NOMO-1 (cell line): ENCODE results near the gene ABLIM1.

Experiments used
- DNase-seq, 2 experiments: peaks; one replicate each; lab custom pipeline; 2025; ENCODE audit not compliant: unreplicated experiment in 2 of 2; lab: John Stamatoyannopoulos, UW

The ABLIM1 gene

DNA sequence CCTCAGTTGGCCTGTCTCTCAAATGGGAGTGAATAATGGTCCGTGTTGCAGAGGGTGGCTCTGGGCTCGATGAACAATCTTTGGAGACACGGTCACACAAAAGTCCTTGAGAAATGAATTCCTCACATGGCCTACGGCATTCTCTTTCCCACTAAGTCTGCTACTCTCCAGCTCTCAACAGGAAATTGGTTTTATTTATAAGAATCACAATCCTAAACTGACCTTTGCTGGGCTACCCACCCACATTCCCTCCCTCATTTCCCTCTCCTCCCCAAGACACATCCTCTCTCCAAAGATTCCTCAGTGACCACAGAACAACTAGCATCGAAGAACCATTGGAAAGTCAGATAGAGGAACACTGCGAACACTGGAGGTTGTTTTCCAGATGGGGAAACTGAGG lies 258.5 kb downstream of the ABLIM1 start:
- no peak for DNase-seq

DNA sequence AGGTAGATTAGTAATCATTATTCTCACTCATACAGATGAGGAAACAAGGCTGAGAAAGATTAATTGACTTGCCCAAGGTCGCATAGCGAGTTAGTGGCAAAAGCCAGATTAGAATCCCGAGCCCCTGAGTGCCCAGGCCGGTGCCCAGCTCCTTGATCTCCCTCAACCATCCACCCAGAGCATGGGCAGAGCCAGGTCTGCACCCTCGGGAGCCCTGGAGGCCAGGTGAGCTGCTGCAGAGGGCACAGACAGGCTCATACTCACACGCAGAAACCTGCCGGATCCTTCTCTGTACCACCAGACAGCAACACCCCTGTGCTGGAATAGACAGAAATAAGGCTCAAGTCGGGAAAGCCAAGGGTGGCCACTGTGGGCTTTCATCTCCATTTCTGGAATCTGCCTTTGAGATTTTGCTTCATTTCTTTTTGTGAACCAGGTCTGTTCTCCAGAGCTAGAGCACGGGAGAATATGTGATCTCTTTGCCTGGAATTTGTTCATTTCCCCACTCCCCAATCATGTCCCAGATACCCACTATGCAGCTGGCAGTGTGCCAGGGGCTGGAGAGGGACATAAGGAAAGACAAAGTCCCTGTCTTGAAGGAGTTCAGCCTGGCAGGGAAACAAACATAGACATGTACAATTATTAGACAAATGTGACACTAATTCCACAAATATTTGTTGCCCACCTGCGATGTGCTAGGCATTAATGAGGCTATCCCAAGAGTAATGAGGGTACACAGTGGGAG lies 259.3 kb downstream of the ABLIM1 start:
- DNase-seq, result no peak

DNA sequence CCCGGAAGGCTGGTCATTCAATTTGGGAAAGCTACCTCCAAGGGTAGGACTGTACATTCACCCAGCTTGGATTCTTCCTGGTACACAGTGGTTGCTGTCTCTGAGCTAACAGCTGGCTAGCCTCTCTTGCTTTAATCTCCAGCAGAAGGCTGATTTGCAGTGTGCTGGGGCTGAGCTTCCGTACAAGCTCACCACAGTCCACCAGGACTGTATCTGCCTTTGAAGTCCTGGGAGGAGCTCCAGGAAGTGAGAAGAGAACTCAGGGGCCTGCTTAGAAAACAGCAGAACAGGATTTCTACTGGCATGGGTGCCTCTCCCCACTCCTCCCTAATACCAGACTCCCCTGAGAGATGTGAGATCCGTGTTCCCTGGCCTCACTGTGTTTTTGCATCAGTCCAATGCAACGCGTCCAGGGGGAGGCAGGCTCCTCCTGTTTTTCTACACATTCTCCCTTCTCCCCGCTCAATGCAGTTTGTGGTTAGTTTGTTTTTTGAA lies 260.4 kb downstream of the ABLIM1 start:
- DNase-seq, result no peak

DNA sequence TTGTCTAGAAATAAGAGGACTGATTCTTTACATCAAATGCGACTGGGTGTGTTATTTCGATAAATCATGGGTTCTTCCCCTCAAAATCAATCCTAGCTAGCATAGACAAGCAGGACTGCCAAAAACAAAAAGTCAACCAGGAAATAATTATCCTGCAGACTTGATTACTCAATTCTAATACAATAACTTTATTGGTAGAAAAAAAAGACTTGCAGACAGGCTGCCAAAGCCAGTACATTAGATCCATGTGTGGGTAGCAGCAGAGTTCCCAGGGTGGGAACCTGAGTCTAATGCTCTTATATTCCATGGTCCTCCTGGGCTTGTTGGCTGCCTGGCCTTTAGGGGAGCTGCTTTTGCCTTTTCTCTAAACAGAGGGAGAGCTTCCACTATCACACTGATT lies 261.6 kb downstream of the ABLIM1 start:
- no peak for DNase-seq

DNA sequence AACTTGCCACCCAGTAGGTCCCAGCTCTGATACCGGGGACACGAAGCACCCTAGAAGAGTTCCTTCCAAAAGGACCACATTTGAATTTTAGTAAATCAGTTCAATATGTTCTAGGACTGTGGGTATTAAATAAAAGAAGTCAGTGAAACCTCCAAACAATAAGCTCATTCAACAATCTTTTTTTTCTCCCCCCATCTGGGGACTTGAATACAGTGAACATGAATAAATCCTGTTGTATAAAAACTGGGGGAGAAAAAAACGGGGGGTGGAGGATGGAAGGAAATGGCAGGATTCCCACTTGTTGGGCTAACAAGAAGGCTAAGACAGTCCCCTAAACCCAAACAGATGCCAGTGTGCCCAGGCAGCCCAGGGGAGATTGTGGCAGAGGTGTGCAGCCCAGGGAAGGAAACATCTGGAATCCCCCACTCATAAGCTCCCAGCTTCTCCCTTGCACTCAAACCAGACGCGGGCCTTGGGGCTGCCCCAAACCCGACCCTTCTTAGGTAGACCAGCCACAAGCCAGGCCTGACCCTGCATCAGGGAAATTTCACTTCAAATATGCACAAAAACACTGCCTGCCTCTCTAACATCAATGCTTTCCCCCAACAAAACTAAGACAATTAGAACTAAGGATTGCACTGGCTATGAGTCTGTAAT lies 262.6 kb downstream of the ABLIM1 start:
- DNase-seq, result no peak

DNA sequence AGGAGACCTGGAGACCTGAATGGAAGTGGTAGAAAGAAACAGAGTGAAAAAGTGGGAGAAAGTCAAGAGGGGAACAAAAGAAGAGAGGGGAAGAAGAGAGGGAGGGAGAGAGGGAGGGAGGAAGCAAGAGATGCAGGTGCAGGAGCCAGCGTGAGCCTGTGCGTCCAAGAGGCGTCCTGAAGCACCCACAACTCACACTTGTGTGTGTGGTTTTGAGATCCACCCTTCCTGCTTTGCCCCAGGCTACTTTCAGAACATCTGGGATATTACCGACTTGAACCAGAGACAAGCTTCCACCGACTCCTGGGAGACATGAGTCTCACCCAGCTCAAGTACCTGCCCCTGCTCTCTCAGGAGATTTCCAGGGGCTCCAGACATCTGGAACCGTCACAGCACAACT lies 263.5 kb downstream of the ABLIM1 start:
- DNase-seq, result no peak

DNA sequence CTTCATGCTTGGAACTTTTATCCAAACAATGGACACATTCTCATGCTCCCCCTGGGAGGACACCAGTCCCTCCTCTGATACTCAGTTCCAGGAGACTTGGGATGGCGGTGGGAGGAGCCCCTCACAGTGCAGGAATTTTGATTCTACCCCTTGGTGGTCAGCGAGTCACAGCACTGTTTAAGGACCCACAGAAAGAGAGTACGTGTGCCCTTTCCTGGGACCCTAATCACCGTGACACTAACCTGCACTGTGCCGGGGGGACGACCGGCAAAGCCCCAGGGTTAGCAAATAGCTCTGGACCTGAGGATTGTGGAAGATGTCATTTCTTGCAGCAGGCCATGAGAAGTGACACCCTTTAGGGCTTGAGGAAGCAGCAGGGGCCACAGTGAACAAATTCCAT lies 264.2 kb downstream of the ABLIM1 start:
- DNase-seq, result no peak

DNA sequence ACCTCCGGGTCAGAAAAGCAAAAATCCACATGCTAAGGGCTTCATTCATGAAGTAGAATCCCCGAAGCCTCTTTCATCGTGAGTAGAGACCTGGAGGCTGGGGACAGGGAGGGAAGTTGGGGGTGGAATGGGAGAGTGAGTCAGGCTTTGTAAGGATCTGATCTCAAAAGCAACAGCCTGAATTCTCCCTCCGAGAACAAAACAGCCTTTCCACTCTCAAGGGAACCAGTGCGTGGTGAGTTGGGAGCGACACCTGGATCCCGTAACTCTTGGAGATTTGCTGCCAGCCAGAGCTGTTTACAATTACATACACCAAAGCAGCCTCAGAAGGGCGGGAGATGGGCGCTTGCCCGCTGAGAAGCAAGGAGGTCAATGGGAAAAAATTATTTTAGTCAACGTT lies 264.6 kb downstream of the ABLIM1 start:
- DNase-seq, result no peak

DNA sequence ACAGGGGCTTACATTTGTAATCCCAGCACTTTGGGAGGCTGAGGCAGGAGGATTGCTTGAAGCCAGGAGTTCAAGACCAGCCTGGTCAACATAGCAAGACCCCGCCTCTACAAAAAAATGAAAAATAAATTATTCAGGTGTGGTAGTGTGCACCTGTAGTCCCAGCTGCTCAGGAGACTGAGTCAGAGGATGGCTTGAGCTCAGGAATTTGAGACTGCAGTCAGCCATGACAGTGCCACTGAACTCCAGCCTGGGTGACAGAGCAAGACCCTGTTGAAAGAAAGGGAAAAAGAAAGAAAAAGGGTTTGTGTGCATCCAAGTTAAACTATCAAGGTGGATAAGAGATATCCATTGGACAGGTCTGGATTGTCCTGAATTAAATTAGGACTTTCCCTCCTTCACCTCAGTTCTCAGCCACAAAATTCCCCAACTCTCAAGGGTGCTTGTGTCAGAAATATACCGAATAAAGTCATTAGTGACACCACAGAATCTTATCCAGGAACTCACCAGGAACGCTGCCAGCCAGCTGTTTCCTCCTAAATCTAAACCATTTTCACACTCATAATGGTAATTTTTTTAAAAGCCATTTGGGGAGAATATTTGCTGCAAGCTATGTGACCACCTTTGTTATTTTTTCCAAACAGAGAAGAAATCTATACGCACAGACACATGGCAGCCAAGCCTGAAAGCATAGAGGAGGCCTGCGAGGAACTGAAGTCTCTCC lies 265.8 kb downstream of the ABLIM1 start:
- DNase-seq, result no peak

DNA sequence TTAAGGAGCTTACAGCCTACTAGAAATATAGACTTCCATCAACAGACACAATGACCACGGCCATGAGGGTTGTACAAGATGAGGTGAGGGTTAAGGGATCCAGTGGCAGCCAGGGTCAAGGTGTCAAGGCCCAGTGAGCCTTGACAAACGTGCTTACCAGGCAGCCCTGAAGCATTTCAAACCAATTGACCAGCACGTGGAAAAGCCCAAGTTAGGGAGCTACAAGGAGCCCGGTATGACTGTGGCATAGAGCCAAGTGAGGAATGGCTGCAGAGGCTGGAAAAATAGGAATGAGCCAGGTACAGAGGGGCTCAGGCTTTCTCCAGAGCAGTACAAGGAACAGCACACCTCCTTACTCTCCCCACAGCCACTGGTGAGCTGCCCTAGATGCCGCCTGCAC lies 266.5 kb downstream of the ABLIM1 start:
- DNase-seq, result no peak

DNA sequence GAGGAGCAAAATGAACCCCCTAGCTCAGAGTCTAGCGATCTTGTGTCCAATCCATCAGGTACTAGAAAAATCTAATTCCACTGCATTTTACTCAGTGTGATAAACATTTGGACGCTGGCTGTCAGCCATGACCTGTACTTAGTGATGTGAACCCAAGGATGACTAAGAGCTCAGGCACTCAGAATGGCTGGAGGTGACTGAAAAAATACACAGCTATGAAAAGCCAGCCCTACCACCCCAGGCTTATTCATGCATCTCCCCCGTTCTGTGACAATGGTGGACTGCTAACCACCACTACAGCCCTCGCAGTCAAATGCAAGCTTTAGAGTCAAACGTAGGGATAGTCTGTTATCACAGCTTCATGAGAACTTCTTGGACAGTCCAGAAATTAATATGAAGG lies 268.6 kb downstream of the ABLIM1 start:
- no peak for DNase-seq

DNA sequence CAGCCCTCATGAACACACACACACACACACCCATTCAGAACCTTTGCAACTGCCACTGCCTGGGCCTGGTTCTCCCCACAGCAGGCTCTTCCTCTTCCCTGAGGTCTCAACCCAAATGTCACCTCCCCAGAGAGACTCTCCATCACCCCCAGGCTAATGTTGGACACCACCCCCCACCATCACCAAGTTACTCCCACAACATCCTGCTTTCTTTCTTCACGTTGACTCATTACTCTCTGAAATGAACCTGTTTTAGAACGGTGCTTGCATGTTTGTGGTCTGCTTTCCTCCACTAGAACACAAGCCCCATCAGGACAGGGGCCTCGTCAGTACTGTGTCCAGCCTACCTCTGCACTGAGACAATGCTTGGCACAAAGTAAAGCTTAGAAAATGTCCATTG lies 269.8 kb downstream of the ABLIM1 start:
- no peak for DNase-seq

DNA sequence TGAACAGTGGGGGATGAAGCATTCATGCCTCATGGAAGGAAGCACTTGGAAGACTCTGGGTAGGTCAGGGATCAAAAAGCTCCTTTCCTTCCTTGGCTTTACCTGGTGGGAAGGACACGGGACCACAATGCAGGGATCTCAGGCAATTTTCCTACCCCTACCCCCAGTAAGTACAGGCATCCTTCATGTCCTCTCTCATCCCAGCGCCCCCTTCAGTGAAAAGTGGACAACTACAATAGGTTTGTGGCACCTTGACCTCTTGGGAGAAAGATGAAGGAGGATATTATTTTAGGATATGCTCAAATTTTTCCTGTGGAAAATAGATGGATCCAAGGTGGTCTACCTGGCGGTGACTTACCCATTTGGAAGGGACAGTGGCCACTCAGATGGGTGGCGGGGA lies 270.3 kb downstream of the ABLIM1 start:
- no peak for DNase-seq

DNA sequence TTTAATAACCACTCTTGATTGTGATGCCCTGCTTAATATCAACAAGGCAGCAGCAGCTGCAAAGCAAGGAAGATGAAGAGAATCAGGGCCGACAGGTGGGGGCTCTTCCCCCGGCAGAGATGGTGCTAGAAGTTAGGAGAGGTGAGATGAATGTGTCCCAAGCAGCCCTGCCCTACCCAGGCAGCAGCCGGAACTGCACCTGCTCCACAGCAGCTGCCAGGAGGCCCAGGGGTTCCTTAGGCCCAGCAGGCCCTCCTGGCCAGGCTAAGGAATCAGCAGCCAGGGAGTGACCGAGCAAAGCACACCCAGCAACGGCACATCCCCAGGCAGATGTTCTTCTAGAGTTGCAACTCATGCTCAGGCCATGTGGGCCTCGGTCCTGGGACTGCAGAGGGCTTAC lies 271.6 kb downstream of the ABLIM1 start:
- no peak for DNase-seq

DNA sequence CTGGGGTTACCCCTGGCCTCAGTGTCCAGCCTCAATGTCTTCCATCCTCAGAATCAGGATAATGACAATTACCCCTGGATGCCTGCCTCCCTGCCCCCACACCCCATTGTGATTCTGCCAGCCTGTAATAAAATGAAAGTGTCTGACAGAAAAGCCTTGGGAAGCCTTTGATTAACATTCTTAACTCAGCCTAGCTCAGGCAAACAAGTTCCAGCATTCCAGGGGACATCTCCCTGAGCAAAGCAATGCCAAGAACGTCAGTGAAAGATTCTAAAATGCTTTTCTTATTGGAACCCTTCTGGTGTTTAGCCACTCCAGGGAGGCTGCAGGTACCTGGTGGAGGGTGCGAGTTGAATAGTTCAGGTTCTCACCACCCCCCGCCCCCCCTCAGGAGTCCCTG lies 272.5 kb downstream of the ABLIM1 start:
- DNase-seq, result no peak

DNA sequence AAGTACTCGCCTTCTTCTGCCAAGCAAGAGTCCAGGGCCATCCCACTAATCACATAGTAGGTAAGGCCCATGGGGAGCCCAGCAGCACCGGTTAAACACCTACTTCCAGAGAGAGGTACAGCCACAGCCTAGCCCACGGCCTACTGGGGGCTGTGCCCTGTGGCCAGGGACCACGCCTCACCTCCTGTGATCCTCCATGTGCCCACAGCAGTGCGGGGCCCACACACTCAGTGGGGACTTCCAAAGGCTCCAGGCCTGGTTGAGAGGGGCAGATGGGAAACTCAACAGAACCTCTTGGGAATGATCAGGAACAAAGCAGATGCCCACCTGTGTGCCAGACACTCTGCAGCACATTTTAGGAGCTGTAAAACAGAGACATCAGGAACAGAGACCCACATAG lies 273.5 kb downstream of the ABLIM1 start:
- DNase-seq, result no peak

DNA sequence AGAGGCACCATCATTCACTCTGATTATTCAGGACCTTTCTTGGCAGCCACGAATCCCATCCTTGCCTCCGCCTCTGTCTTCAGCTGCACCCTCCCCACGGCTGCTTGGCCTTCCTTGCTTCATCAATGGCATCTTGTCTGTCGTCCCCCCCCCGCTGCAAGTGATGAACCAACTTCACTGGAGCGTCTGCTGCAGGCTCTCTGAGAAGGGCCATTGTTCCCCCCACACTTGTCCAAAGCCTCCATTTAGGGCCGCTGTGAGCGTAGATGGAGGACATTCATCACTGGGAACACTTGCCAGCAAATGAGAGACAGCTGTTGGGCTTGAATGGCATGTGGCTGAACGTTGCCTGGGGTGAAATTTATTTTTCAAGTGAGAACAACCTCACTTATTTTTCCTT lies 273.9 kb downstream of the ABLIM1 start:
- no peak for DNase-seq
